HG03442 (cell line): ENCODE results near the gene TSEN34.
A peak's percentile ranks its signal among the peaks of the same experiment; 100 is the strongest.
"Not testable (repeated sequence)": the region's sequence is repeated elsewhere in the genome, so short reads cannot be mapped to it uniquely, and the experiment has no call there.

Experiments used
- ATAC-seq: cut with Tn5 transposase; IDR thresholded peaks from one replicate; pipeline ENCODE4 v1.9.1; 2021; ENCODE audit warnings: mild to moderate bottlenecking, moderate library complexity; ENCODE audit not compliant: unreplicated experiment

Gene TSEN34

DNA sequence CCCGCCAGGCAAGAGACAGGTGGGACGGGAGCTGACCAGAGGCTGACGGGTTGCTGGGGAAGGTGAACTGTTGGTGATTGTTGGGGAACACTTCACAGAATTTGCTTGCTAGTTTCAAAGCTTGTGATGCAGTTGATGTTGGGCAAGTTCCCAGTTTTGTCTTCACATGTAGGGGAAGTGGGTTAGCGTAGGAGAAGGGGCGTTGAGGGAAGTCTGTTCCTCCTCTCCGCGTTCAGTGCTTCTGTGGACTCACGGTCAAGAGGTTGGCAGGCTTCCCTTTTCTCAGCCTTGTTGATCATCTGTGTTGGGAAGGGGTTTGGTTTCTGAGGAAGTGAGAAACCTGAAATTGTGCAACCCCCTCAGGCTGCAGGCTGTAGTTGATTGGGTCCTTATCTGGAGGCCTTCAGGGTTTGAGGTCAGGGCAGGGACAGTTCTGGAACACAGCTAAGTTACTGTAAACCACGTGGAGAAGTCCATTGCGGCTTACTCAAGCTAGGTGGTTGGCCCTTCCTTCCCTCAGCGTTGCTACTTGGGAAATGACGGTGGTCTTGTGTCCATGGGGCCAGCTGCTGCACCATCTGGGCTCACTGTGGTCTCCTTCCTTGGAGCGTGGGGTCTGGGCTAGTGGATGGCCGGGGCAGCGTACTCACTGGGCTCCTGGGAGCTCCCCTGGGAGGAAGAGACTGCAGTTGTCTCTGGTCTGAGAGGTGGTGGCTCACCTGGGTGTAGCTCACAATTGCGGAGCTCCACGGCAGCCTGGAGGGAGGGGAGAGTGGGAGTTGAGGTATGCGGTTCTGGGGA is 17.1 kb downstream of the TSEN34 start:
- ATAC-seq: peak; percentile 39

DNA sequence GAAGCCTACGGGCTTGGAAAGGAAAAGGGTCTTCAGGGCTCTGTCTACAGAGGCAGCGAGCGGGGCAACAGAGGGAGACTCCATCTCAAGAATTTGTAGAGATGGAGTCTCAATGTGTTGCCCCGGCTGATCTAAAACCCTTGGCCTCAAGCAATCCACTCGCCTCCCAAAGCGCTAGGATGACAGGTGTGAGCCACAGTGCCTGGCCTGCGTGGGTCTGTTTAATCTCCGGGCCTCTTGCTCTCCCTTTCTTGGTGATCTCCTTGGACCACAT is 17.6 kb downstream of the TSEN34 start:
- ATAC-seq: no peak

DNA sequence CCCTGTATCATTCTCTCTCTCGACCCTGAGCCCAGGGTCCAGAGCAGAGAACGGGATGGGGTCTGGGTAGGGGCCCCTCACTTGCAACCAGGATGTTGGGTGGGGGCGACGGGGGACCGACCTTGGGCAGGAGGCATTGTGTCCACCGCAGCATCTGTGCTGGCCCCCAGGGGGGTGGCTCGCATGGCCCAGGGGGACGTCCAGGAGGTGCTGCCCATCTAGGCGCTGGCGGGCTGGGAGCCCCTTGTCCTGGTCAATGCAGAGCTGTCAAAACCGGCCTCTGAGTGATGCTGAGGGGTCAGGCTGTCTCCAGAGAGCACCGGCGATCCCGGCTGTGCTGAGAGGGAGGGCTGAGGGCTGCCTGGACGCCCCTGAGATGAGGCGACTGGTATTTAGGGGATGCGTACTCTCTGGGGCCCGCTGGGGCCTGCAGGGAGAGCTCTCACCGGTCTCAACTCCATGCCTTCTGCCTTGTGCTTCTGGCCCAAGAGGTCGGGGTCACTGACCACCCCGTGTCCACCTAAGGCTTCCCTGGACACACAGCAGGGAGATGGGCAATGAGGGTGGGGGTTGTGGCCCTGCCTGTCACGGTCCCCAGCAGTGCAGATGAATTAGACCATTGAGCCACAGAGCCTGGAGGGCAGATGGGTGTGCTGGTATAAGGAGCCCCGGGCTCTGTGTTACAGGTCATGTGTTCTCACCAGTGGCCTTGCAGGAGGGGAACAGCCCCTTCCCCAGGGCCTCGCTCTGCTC is 18.1 kb downstream of the TSEN34 start:
- ATAC-seq: no peak

DNA sequence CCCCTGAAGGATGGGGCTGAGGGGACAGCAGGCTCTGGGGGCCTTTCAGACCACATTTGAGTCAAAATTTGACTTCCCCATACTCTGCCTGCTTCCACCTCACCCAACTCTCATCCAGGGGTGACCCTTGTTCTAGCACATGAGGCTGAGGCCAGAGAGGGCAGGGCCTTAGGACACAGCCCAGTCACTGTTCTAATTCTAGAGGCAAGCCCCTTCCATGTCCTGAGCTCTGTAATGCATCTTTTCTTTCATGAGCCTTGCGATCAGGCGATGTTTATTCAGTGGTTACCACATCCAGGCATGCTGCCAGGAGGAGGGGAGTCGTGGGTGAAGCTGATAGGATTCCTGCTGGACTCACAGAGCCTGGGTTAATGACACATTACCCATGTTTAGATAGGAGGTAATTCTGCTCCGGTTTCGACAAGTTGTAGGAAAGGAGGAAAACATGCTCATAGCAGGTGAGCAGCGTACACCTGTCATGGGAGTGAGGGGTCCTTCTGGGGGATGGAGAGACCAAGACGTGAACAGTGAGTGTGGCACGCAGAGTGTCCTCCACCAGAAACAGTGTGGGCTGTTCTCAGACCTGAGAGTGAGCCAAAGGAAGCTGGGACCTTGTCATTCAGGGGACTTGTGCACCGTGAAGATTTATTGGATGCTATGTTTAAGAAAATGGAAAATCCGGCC is 18.8 kb downstream of the TSEN34 start:
- no peak for ATAC-seq

DNA sequence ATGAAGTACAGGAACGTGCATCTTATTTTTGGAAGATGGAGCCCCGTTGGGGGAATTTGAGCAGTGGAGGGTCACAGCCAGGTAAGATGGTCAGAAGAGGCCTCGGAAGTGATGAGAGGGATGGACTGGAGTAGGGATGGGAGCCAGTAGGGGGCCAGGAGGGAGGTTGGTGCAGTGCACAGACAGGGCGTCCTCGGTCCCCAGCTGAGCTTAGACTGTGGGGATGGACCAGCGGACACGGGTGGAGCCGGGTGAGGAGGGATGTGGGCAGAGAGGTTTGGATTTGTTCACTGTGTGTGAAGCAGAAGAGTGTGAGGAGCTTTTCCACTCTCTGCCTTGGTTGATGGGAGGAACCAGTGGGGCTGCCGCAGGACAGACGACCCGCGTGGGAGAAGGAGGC is 20.1 kb downstream of the TSEN34 start:
- no peak for ATAC-seq

DNA sequence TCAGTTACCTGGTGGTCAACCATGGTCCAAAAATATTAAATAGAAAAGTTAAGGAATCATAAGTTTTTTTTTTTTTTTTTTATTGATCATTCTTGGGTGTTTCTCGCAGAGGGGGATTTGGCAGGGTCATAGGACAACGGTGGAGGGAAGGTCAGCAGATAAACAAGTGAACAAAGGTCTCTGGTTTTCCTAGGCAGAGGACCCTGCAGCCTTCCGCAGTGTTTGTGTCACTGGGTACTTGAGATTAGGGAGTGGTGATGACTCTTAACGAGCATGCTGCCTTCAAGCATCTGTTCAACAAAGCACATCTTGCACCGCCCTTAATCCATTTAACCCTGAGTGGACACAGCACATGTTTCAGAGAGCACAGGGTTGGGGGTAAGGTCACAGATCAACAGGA is 23.1 kb downstream of the TSEN34 start:
- ATAC-seq: not testable (repeated sequence)

DNA sequence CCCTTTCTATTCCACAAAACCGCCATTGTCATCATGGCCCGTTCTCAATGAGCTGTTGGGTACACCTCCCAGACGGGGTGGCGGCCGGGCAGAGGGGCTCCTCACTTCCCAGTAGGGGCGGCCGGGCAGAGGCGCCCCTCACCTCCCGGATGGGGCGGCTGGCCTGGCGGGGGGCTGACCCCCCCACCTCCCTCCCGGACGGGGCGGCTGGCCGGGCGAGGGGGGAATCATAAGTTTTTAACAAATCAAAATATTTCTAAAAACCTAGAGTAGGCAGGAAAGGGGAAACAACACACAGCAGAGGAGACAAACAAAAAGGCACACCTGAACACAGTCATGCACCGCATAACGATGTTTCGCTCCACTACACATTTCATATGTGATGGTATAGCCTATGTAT is 23.6 kb downstream of the TSEN34 start:
- not testable (repeated sequence) for ATAC-seq

DNA sequence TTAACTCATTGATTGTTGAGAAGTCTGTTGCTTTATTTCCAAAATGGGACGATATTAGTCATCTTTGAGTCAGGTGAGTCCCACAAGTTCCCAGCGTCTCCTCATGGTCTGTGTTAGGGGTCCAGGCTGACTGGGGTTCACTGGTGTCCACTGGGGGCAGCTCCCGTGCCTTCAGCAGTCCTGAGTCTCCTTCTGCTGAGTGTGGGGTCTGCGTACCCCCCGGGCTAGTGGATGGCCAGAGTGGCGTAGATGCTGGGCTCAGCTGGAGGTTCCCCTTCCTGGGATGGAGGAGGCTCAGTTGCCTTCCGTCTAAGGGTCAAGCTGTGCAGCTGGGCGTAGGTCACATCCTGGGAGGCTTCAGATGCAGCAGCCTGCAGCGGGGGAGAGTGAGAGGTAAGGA is 25.8 kb downstream of the TSEN34 start:
- no peak for ATAC-seq

DNA sequence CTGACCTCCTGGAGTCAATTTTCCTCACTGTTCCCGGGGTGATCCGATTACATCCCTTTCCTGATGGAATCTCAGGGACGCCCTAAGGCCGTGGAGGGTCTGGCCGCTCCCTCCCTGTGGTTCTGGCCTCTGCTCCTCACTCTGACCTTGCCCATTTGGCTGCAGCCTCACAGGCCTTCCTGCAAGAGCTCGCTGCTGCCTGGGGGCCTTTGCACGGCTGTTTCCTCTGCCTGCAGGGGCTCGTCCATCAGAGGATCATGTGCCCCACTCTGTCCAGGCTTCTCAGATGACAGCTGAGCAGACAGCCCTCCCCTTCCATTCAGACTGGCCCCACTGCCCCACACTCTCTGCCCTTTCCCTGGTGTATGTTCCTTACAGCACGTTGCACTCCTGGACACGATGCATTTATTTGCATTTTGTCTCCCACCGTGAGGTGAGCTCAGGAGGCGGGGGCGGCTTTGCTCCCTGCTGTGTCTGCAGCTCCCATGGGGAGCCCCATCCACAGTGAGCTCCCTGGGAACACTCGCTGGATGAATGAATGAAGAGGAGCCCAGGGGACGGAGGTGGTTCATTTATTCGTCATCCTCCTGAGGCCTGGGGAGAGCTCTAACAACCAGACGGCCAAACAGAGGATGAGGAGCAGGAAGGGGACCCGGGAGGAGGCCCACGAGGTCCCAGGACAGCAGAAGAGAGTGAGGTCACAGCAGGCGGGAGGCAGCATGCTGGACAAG is 26.6 kb downstream of the TSEN34 start:
- not testable (repeated sequence) for ATAC-seq

DNA sequence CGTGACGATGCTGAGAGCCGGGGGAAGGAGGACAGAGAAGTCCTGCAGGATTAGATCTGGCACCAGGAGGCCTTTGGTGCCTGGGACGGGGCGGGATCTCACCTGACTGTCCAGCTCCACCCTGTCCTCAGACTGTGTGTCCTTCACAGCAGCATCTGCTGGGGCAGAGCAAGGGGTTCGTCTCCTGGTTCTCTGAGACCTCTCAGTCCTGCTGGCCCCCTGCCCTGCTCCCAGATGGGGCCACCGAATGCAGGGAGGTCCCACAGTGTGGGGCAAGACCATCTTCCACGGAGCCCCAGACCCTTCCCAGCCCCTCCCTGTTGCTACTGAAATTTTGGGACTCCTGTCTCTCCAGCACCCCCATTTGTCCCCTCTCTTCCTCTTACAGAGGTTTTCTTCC is 27.2 kb downstream of the TSEN34 start:
- no peak for ATAC-seq

DNA sequence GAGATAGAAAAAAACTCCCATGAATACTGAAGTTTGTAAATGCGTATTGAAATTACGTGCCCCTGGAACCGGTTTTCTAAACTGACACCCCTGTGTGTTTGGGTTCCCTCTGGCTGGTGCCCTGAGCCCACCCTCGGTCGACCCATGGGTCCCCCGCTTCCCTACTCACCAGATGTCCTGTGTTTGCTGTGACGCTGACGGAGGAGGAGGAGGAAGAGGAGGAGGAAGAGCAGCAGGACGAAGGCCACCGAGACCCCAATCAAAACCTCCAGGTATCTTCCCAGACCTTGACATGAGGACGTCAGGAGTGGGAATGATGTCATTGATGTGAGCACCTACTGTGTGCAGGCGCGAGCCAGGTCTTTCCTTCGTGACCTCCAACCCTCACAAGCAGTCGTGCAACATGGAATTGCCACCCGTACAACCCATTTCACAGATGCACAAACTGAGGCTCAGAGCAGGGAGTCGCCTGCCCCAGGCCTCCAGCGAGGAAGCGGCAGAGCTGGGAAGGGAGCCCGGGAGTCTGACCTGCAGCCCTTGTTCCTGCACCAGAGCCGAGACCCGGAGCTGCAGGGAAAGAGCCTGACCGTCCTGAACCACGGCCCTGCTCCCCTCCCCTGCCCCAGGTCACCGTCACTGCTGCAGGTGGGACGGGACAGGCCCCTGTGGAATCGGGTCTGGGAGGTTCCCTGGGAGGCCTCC is 28.0 kb downstream of the TSEN34 start:
- no peak for ATAC-seq

DNA sequence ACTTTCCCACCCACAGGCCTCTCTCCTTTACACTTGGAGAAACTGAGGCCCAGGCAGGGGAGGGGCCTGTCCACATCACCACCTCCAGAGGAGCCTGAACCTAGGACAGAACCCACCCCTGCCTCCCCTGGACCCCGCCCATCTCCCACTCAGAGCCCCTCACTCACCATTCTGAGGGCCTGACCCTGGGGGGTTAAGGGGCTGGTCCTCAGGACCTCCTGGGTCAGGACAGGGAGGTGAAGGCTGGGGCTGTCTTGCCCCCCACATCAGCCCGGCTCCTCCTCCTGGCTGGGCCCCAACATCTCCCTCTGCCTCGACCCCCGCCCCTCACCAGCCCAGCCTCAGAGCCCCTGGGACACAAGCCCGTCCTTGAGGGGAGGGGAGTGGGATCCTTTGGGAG is 28.6 kb downstream of the TSEN34 start:
- not testable (repeated sequence) for ATAC-seq

DNA sequence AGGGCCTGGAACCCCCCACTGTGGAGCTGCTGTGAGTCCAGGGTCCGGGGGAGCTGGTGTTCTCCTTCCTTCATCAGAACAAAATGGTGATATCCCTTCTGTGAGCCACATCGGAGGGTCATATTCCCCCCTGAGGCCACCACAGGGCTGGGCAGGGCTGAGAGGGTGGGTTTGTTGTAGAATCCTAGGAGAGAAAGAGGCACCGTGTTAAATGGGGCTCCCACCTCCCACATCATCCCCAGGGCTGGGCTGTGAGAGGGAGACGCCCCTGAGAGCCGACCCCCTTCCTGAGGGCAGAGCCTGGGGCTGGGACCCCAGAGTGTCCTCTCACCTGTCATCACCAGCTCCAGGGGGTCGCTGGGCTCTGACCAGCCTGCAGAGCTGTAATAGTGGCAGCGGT is 30.8 kb downstream of the TSEN34 start:
- not testable (repeated sequence) for ATAC-seq

DNA sequence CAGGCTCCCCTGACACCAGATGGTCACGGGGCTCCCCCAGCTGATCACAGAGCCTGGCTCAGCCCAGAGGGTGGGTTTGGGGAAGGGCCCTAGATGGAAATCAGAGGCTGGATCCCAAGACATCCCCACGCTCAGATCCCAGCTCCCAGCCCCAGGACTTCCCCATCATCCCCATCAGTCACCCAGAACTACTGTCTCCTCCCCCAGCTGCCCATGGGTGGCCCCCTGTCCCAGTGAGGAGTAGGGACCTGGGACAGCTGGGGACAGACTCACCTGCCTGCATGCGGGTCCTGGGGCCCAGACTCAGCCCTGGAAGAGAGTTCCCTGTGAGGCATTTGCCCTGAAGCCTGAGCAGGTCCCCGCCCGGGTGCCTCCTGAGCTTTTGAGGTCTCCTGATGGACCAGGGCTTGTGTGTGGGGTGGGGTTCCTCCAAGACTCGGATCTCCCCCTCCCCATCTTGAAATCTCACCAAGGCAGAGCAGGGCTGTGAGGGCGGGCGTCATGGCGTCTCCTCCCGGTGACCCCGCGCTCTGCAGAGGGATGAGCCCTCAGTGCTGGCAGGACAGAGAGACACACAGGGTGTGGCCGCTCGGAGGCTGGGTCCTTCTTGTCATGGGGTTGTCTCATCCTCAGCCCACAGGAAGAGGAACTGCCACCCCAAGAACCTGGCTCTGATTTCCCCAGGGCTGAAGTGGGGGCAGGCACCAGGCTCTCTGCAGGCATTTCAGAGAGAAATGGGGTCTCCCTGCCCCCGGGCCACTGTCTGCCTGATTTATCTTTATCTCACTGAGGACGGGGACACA is 31.6 kb downstream of the TSEN34 start, which contains the start of gene LILRB3:
LILRB3 (minus strand) TSS at position 534 of the 803 bp plus-strand sequence; CDS start at position 503, 31 bp downstream.
- not testable (repeated sequence) for ATAC-seq

DNA sequence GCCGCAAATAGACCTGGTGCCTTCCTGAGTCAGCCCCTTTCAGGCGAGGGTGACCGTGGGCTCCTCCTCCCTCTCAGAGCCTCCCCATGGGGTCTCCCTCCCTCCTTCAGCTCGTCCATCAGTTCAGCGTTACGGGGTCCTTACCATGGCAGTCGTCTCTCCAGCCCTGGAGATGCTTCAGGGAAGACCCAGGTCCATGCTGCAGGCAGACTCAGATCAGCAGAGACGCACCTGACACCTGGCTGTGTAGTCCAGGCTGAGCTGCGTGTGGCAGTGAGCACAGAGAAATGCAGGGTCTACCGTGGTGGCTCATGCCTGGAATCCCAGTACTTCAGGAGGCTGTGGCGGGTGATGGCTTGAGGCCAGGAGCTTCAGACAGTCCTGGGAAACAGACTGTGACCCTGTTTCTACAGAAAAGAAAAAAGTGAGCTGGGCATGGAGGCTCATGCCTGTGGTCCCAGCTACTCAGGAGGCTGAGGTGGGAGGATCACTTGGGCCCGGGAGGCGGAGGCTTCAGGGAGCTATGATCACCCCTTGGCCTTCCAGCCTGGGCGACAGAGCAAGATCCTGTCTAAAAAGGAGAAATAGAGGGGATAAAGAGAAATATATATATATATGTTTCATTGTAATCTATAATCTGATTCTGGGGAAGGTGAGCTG is 32.3 kb downstream of the TSEN34 start:
- not testable (repeated sequence) for ATAC-seq

DNA sequence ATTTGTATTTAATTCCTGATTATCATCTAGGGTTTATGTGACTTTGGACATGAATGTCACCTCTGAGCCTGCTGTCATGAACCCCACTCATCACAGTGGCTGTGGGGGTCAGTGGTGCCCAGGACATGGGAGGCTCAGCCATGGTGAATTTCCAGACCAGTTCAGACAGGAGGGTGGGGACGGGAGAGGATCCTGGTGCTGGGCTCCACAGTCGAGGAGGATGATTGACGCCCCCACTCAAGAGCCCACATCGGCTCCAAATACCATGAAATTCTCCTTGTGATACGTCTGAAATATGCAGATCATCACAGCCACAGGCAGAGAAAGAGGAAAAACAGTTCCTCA is 32.8 kb downstream of the TSEN34 start:
- ATAC-seq: not testable (repeated sequence)

DNA sequence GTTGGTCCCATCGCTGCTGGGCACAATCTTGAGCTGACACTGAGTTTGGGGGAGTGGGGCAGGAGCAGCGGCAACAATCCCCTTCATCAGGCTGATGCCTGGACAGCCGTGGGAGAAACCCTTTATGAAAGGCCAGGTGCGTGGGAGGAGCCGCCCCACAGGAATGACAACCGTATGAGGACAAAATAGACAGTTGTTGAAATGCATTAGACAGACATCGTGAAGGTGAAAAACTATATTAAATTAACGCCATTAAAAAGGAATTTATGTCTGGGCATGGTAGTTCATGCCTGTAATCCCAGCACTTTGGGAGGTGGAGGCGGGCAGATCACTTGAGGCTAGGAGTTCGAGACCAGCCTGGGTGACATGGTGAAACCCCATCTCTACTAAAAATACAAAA is 33.5 kb downstream of the TSEN34 start:
- ATAC-seq: not testable (repeated sequence)

DNA sequence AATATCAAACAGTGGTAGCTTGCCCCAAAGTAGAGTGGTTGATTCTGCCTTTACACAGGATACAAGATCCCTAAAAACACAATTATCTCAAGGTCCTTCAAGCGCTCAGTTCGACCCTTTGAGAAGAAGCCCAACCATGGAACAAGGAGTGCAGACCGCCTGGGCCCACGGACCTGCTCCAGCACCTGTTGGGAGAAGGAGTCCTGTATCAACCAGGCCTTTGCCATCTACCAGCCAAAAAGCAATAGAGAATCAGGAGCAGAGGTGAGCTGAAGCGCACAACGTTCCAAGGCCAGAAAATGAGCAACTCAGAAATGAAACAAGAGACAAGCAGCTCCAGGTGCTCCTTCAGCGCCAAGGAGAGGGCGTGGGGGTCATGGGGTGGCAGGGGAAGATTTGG is 38.0 kb downstream of the TSEN34 start:
- no peak for ATAC-seq

DNA sequence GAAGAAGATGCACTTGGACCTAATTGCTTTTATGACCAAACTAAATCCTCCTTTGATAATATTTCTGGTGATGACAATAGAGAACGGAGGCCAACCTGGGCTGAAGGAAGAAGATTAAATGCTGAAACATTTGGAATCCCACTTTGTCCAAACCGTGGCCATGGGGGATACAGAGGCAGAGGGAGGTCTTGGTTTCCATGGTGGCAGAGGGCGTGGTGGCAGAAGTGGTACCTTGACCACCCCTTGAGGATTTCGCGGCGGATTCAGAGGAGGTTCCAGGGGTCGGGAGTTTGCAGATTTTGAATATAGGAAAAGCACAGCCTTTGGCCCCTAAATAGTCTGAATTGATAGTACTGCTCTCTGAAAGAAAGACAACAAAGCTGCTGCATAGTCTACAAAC is 38.9 kb downstream of the TSEN34 start:
- no peak for ATAC-seq
